Esophagus muscularis mucosa (tissue), 4 donors: Measurements from ENCODE around the gene DUSP22.

ENCODE experiments used
- EP300 ChIP-seq: sonication (generic); formaldehyde crosslinking; IDR thresholded peaks from one replicate; pipeline ENCODE4 v1.6.1; 2017; ENCODE audit warnings: antibody characterized with exemption
- POLR2A ChIP-seq: fragments of 450-650 bp; IDR thresholded peaks from one replicate; pipeline ENCODE4 v1.6.1; 2017; ENCODE audit warnings: antibody characterized with exemption, moderate library complexity, mild to moderate bottlenecking, low read depth
- POLR2AphosphoS5 ChIP-seq, 2 donors: sonication (generic); formaldehyde crosslinking; IDR thresholded peaks; one replicate each; pipeline ENCODE4 v1.6.1; 2017; ENCODE audit warnings: antibody characterized with exemption in 2 of 2
- TF ChIP-seq, protein P1 (sequence below), 3 experiments: fragments of 200-600 bp in 2 of 3; fragments of 450-650 bp in 1 of 3; sonication (generic) in 2 of 3; IDR thresholded peaks; one replicate each; pipeline ENCODE4 v1.5.1; 2017 to 2019; ENCODE audit warnings: antibody characterized with exemption in 3 of 3, mild to moderate bottlenecking in 2 of 3, moderate library complexity in 1 of 3

DNA sequence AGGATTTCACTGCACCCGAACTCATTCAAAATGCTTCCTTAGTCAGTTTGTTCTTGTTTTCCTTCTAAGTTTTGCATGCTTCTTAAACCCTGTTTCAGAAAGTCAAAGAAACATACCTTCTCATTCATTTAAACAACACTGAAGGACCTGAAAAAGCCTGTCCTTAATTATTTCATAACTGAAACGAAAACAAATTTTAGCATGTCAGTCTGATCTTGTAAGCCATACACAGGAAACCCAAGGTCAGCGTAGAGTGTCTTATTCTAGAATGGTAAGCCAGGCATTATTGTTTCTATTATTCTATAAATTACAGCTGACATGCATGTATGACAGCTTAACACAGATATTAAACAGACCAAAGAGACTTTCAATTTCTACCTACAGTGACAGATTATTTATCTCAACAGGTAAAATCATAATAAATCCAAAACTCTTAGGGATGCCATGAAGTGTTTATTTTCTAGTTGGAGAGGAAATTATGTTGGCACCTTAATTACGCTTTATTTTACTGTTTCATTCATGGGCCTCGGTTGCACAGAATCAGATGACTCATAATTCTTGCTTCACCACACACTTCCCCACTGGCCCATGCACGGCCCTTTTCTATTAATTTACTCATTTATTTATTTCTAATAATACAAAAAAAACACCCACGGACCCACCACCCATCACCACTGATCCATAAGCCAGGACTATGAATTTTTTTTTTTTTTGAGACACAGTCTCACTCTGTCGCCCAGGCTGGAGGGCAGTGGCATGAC lies 39.3 kb upstream of the DUSP22 start:
- TF ChIP-seq, protein P1, sequence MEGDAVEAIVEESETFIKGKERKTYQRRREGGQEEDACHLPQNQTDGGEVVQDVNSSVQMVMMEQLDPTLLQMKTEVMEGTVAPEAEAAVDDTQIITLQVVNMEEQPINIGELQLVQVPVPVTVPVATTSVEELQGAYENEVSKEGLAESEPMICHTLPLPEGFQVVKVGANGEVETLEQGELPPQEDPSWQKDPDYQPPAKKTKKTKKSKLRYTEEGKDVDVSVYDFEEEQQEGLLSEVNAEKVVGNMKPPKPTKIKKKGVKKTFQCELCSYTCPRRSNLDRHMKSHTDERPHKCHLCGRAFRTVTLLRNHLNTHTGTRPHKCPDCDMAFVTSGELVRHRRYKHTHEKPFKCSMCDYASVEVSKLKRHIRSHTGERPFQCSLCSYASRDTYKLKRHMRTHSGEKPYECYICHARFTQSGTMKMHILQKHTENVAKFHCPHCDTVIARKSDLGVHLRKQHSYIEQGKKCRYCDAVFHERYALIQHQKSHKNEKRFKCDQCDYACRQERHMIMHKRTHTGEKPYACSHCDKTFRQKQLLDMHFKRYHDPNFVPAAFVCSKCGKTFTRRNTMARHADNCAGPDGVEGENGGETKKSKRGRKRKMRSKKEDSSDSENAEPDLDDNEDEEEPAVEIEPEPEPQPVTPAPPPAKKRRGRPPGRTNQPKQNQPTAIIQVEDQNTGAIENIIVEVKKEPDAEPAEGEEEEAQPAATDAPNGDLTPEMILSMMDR (IDR thresholded peaks at IDR 0.05), result no peak
- TF ChIP-seq POLR2A (no peak), EP300 (no peak), POLR2AphosphoS5 (IDR thresholded peaks at IDR 0.05) (no peak)
